ENCODE measurements around the gene CNGB1.

The CNGB1 gene

DNA sequence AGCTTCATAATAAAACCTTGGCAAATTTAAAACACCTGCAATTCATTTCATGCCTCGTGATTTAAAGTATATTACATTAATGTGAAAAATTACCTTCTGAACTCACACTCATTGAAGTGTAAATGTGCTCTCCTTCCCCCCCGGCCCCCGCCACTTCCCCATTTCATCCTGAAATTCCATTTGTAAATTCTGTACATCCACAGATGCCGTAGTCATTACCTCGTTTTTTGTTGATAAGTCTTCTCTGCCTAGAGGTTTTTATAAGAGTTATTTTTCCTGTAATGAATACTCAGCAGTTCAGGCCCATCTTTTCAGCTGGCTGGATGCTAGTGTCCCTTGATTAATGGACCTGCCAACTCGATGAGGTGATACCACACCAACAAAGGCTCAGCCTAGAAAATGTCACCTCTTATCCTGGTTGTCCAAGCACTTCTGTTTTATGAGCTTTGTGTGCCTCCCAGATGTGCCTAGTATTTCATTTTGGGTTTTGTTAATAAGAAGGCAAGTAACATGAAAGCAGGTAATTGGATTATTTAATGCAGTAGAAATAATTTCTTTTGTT lies 103.8 kb downstream of the CNGB1 start:
- TF ChIP-seq EZH2 (IDR thresholded peaks at IDR 0.05; ENCODE audit: borderline replicate concordance, low read depth, low read length, severe bottlenecking) (no peak), CTCF (IDR thresholded peaks at IDR 0.05; ENCODE audit: borderline replicate concordance, extremely low read depth, low read length, poor library complexity, severe bottlenecking) (no peak)
- H3K4me1 ChIP-seq (ENCODE audit: insufficient read depth, low read length) = no peaks in the 10 kb centered on the region
- no peaks in the 10 kb centered on the region for H3K79me2 ChIP-seq (ENCODE audit: insufficient read depth, low read length)
- peaks cover 4% of the 10 kb centered on the region for H3K27me3 ChIP-seq (ENCODE audit: insufficient read depth, low read length, poor library complexity)
- H3K36me3 ChIP-seq (ENCODE audit: insufficient read depth, low read length) = no peaks in the 10 kb centered on the region
- H3K4me2 ChIP-seq (ENCODE audit: insufficient read depth, low read length) = no peak overlapping the region
- ATAC-seq (ENCODE audit: insufficient read depth, low read depth) (no peak), DNase-seq (no peak)
- no peak overlapping the region for H3K4me3 ChIP-seq (ENCODE audit: low read depth in 1 of 2, low read length in 2 of 2)
- H3K9me3 ChIP-seq (ENCODE audit: insufficient read depth, low read length, severe bottlenecking) = no peaks in the 10 kb centered on the region
- no peaks in the 10 kb centered on the region for H4K20me1 ChIP-seq (ENCODE audit: insufficient read depth, low read length)
- H2AFZ ChIP-seq (ENCODE audit: low read depth, low read length) = no peak overlapping the region
- no peak overlapping the region for H3K9ac ChIP-seq (ENCODE audit: low read depth, low read length)
- H3K27ac ChIP-seq (ENCODE audit: low read length) = no peak overlapping the region

DNA sequence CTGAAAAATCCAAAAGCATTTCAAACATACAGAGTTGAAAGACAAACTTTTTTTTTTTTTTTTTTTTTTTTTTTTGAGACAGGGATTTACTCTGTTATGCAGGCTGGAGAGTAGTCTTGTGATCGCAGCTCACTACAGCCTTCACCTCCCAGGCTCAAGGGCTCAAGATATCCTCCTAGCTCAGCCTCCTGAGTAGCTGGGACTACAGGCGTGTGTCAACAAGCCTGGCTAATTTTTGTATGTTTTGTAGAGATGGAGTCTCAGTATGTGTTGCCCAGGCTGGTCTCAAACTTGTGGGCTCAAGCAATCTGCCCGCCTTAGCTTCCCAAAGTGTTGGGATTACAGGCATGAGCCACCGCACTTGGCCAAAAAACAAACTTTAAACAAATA lies 104.4 kb downstream of the CNGB1 start:
- no peak overlapping the region for H3K9ac ChIP-seq (ENCODE audit: low read depth, low read length)
- peaks cover 4% of the 10 kb centered on the region for H3K27me3 ChIP-seq (ENCODE audit: insufficient read depth, low read length, poor library complexity)
- no peaks in the 10 kb centered on the region for H3K9me3 ChIP-seq (ENCODE audit: insufficient read depth, low read length, severe bottlenecking)
- no peak overlapping the region for H3K27ac ChIP-seq (ENCODE audit: low read length)
- no peaks in the 10 kb centered on the region for H3K4me1 ChIP-seq (ENCODE audit: insufficient read depth, low read length)
- no peak overlapping the region for H3K4me2 ChIP-seq (ENCODE audit: insufficient read depth, low read length)
- H4K20me1 ChIP-seq (ENCODE audit: insufficient read depth, low read length) = no peaks in the 10 kb centered on the region
- H3K36me3 ChIP-seq (ENCODE audit: insufficient read depth, low read length) = no peaks in the 10 kb centered on the region
- DNase-seq = no peak
- TF ChIP-seq CTCF (IDR thresholded peaks at IDR 0.05; ENCODE audit: borderline replicate concordance, extremely low read depth, low read length, poor library complexity, severe bottlenecking) = no peak
- no peak for TF ChIP-seq EZH2 (IDR thresholded peaks at IDR 0.05; ENCODE audit: borderline replicate concordance, low read depth, low read length, severe bottlenecking)
- no peak for ATAC-seq (ENCODE audit: insufficient read depth, low read depth)
- H3K4me3 ChIP-seq (ENCODE audit: low read depth in 1 of 2, low read length in 2 of 2) = no peak overlapping the region
- no peak overlapping the region for H2AFZ ChIP-seq (ENCODE audit: low read depth, low read length)
- H3K79me2 ChIP-seq (ENCODE audit: insufficient read depth, low read length) = no peaks in the 10 kb centered on the region

- no peaks in the 10 kb centered on the region for H3K79me2 ChIP-seq (ENCODE audit: insufficient read depth, low read length)
- no peak overlapping the region for H3K27ac ChIP-seq (ENCODE audit: low read length)
- H4K20me1 ChIP-seq (ENCODE audit: insufficient read depth, low read length) = no peaks in the 10 kb centered on the region
- no peaks in the 10 kb centered on the region for H3K4me1 ChIP-seq (ENCODE audit: insufficient read depth, low read length)
- peaks cover 4% of the 10 kb centered on the region for H3K27me3 ChIP-seq (ENCODE audit: insufficient read depth, low read length, poor library complexity)
- TF ChIP-seq CTCF (IDR thresholded peaks at IDR 0.05; ENCODE audit: borderline replicate concordance, extremely low read depth, low read length, poor library complexity, severe bottlenecking) (no peak), EZH2 (IDR thresholded peaks at IDR 0.05; ENCODE audit: borderline replicate concordance, low read depth, low read length, severe bottlenecking) (no peak)
- no peak overlapping the region for H3K4me2 ChIP-seq (ENCODE audit: insufficient read depth, low read length)
- H2AFZ ChIP-seq (ENCODE audit: low read depth, low read length) = no peak overlapping the region
- no peaks in the 10 kb centered on the region for H3K36me3 ChIP-seq (ENCODE audit: insufficient read depth, low read length)
- H3K9me3 ChIP-seq (ENCODE audit: insufficient read depth, low read length, severe bottlenecking) = no peaks in the 10 kb centered on the region
- no peak for DNase-seq
- H3K9ac ChIP-seq (ENCODE audit: low read depth, low read length) = no peak overlapping the region
- no peak overlapping the region for H3K4me3 ChIP-seq (ENCODE audit: low read depth in 1 of 2, low read length in 2 of 2)
- no peak for ATAC-seq (ENCODE audit: insufficient read depth, low read depth)
These were observed 105.0 kb downstream of the CNGB1 start for GRCh38 chr16:57865746-57866528.

Data from DND-41 (cell line).